KG1 (cell line): Measurements from ENCODE around the gene TSGA10IP.
A peak's percentile ranks its signal among the peaks of the same experiment; 100 is the strongest.

Source experiments
- DNase-seq: peaks from one replicate; lab custom pipeline; 2025; lab: John Stamatoyannopoulos, UW

The TSGA10IP gene

GRCh38 chr11:65977621-65978390 lies 32.5 kb downstream of the TSGA10IP start:
- no peak for DNase-seq

DNA sequence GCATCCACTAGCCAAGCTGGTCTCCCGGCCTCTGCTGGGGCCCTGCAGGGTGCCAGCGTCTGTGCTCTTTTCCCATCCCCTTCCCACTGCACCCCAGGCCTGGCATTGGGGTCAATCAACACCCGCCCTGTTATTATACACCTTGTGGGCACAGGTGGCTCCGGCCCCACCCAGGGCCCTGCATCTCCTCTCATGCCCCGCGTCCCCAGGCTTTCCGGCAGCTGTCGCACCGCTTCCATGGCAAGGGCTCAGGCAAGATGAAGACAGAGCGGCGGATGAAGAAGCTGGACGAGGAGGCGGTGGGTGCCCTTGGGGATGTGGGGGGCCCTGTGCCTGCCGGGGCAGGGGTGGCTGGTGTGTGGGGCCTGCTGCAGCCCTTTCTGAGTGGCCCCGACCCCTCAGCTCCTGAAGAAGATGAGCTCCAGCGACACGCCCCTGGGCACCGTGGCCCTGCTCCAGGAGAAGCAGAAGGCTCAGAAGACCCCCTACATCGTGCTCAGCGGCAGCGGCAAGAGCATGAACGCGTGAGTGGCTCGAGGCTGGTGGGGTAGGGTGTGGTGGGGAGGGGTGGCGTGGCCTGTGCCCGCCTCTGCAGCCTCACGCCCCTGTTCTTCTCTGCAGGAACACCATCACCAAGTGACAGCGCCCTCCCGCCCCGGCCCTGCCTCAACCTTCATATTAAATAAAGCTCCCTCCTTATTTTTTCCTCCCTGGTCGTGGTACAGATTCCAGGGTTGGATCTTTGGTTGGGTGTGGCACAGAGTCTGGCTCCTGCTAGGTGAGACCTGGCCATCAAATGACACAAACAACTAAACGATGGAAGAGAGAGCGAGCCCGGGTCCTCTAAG lies 33.3 kb downstream of the TSGA10IP start:
- DNase-seq: no peak

DNA sequence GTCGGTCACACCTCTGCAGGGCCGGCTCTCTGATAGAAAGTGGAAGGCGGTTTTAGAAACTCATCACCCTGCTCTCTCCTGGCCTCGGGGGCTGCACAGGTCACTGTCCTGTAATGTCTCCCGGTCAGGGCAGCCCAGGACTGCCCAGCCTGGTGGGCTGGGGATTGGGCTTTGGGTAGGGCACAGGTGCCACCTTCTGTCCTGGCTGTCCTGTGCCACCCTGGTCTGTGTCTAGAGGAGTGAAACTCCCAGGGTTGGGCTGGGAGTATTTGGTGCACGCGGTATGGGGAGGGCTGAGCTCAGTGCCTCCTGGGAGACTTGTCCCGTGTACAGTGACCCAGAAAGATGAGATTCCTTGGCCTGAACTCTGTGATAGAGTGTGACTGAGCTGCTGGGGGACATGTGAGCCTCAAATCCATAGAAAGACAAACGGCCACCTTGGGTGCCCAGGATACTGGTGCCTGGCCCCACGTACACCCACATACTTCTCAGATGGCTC lies 34.0 kb downstream of the TSGA10IP start:
- no peak for DNase-seq

DNA sequence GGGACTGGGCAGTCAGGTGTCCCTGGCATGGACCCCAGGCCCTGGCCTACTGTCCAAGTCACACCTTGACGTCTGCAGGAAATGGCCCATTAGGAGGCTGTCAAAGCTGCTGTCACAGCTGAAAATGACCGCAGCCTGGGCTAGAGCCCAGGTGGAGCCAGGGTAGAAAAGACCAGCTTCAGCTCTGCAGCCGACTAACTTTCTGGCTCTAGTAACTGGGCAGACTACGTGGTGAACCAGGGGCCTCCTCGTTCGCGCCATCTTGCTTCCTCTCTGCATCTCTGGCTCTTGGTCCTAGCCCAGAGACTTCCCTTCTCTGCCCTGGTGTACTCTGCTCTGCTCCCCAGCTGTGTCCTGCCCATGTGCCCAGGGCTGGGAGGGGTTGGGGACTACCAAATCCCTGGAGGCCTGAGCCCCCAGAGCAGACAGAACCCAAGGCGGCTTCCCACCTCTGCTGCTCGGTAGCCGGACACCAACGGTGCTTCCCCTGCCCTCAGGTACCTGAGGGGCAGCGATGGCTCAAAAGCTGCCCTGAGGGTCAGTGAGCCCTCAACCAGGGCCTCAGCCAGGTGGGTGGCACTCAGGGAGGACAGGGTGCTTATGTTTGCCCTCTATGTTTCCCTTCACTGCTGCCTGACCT lies 35.9 kb downstream of the TSGA10IP start:
- DNase-seq: no peak

DNA sequence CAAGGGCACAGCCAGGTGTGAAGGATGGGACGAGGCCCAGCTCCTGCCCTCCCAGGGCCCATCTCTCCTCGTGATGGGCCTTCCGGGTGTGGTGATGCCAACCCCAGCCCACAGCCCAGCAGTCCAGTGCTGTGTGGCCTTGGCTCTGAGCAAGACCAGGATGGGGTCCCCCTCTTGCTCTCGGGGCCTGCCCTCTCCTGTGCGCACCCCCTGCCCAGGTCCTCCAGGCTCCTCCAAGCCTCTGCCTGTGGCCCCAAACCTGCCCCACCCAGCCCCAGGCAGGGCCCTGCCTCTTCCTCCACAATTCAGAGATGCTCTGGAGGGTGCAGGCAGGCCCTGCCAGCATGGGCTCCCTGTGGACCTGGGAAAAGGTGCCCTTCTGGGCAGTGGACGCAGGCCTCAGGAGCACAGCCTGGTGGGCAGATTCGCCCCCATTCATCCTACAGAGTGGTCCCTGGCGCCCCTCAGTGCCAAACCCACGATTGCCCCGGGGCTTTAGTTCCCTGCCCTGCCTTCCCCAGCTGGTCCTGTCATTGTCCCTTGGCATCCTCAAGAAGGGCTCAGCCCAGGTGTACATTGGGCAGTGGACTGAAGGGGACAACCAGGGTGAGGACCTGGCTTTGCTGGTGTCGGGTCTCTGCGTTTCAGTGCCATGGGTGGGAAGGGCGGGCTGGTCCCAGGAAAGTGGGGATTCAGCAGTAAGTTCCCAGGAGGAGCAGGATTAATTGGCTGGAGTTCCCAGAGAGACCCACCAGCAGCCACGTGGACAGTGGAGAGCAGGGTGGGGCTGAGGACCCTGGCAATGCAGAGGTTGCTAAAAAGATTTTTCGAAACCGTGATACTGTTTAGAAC lies 36.9 kb downstream of the TSGA10IP start:
- no peak for DNase-seq

GRCh38 chr11:65982824-65983588 lies 37.7 kb downstream of the TSGA10IP start:
- DNase-seq: no peak

DNA sequence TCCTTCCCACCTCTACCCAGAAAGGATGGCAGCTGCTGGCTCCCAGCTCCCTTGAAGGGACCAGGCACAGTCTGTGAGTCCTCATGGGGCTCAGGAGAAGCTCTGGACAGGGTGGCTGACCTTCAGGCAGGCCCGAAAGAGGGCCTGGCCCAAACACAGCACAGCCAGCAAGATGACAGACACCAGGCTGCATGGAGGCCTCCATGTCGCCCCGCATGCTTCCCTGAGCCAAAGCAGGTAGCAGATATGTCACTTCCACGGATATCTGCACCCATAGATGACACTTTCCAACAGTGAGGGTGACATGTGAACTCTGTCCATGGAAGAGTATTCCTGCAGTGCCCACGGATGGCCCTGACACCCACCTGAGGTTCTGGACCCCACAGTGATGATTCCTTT lies 38.3 kb downstream of the TSGA10IP start:
- no peak for DNase-seq

DNA sequence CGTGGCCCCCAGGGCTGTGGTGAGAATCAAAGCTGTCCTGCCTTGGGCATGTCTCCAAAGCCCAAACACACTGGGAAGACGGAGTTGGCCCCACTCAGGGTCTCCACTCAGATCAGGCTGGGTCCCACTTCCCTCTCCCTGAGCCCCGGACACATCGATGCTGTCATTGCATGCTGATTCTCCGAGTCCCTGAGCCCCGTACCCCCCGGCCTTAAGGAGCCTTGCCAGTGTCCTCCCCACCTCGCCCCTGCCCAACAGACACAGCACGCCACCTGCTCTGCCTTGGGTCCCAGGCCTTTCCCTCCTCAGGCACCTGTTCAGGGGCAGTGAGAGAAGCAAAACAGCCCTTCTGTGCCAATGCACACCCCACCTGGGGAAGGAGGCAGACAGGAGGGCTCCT lies 42.1 kb downstream of the TSGA10IP start:
- DNase-seq: no peak

DNA sequence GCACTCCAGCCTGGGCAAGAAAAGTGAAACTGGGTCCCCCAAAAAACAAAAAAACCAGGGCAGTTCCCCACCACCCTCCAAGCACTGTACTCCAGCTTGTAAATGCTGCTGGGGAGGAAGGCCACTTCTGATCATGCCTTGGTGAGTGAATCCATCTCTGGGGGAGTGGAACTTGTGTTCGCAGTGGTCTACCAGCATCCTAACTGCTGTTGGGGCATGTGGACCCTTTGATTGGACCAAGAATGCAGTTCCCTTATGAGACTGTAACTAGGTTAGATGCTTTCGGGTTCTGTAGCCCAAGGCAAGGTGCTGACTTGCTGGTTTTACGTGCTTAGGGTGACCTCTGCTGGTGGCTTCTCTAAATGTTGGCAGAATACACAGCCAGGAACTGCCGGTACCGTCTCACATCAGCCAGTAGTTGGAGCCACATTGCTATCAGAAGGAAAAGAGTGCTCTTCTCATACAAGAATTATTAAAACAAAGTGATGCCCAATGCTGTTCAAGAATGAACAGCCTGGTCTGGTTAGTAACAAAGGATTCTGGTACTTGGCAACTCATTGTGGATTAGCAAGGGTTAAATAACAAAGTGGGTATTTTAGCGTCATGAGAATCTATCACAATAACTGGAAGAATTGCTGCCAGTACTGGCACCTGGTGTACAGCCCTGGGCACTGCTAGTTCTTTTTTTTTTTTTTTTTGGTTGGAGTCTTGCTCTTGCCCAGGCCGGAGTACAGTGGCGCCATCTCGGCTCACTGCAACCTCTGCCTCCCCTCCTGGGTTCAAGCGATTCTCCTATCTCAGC lies 43.7 kb downstream of the TSGA10IP start:
- DNase-seq: peak; percentile 94

- DNase-seq: no peak
Measured at GRCh38 chr11:65992056-65992455, 46.8 kb downstream of the TSGA10IP start.

DNA sequence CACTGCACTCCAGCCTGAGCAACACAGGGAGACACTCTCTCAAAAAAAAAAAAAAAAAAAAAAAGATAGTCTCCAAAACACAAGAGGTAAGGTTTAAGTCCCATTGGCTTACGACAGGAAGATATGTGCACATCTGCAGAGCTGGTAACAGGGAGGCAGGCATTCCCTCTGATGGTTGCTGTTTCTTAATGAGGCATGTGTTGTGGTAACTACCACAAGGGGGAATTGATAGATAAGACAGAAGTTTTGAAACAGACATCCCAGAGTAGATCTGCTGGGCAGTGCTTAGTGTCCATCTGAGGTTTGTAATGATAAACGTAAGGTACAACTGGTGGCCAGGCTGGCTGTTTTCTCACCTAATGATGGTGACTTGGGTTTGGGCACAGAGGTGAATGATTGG lies 52.0 kb downstream of the TSGA10IP start:
- DNase-seq: no peak

GRCh38 chr11:66001942-66002647 lies 56.8 kb downstream of the TSGA10IP start, which contains the start of the genes BANF1 and EIF1AD:
Gene BANF1 (plus strand): TSS chr11:66002503. CDS start chr11:66003251, 748 bp downstream.
Gene EIF1AD (minus strand): TSS chr11:66002157. CDS start chr11:66000389, 1,768 bp downstream.
- DNase-seq: peak; percentile 100

GRCh38 chr11:66002648-66003225 lies 57.5 kb downstream of the TSGA10IP start:
- DNase-seq: peak; percentile 84

GRCh38 chr11:66003291-66003690 lies 58.0 kb downstream of the TSGA10IP start:
- no peak for DNase-seq

- DNase-seq: no peak
Measured at GRCh38 chr11:66004186-66004585, 58.9 kb downstream of the TSGA10IP start.

- no peak for DNase-seq
Measured at GRCh38 chr11:66006134-66006890, 61.0 kb downstream of the TSGA10IP start.

DNA sequence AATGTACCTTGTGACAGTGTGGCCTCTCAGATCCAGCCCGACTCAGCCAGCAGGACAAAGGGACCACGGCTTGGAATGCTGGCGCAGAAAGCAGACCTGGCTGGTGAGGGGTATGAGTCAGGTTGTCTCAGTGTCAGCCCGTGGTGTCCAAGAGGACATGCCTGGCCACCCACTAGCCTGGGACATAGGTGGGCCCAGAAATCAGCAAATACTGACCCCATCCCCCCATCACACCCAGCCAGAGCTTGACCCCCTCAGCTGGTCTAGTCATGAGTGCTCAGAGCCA lies 61.6 kb downstream of the TSGA10IP start:
- no peak for DNase-seq

DNA sequence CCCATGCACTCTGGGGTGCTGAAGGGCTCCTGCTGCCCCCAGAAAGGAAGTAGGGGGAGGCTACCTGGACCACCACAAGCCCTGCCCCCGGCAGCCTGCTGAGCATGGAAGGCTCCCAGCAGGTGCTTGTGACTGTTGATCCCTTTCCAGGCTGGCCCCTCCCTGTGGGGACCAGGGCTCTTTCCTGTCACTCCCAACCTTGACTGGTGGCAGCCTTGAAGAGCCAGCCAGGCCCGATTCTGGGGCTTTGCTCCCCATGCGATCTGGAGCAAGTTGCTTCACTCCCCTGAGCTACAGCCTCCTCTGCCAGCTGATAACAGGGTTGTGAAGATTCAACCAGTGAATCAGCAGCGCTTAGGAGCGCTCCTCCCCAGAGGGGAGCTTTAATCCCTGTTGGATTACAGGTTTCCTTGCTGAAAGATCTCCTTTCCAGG lies 61.9 kb downstream of the TSGA10IP start:
- DNase-seq: no peak
